Left kidney (tissue), 8 donors: ENCODE measurements around the gene RSF1. TPM values are rescaled to one million over a fixed set of nuclear protein-coding genes. Genes with fewer than 3 reads are reported as not detected.
"Not testable (repeated sequence)": the region's sequence is repeated elsewhere in the genome, so short reads cannot be mapped to it uniquely, and the experiment has no call there.

Source experiments
- DNase-seq: peaks from one replicate; pipeline ENCODE4 v3.0.0-alpha.2; 2013
- long read RNA-seq, 8 donors: transcript quantifications; one replicate each; lab custom pipeline, GENCODE V29; 2026
- polyA plus RNA-seq: library from polyadenylated mRNA; unstranded; fragments of 120-200 nt; gene quantifications from one replicate; pipeline ENCODE4 v1.2.1, GENCODE V29; 2013; ENCODE audit not compliant: insufficient read length

RSF1 gene
- polyA plus RNA-seq: 76.8 TPM
- long read RNA-seq, donor 1, full-length matches to known transcripts: 19 of 73 reads
- long read RNA-seq, donor 1, partial matches to known transcripts: 27 of 73 reads
- long read RNA-seq, donor 1, other reads (novel, unspliced or antisense): 27 of 73 reads
- long read RNA-seq, donor 2, full-length matches to known transcripts: 21 of 79 reads
- long read RNA-seq, donor 2, partial matches to known transcripts: 26 of 79 reads
- long read RNA-seq, donor 2, other reads (novel, unspliced or antisense): 32 of 79 reads
- long read RNA-seq, donor 3, full-length matches to known transcripts: 7 of 77 reads
- long read RNA-seq, donor 3, partial matches to known transcripts: 32 of 77 reads
- long read RNA-seq, donor 3, other reads (novel, unspliced or antisense): 38 of 77 reads
- long read RNA-seq, donor 4, partial matches to known transcripts: 0 of 4 reads
- long read RNA-seq, donor 4, other reads (novel, unspliced or antisense): 0 of 4 reads
- long read RNA-seq, donor 5, full-length matches to known transcripts: 10 of 10 reads
- long read RNA-seq, donor 5, partial matches to known transcripts: 0 of 10 reads
- long read RNA-seq, donor 5, other reads (novel, unspliced or antisense): 0 of 10 reads
- long read RNA-seq, donor 6, transcript RSF1-206 (6 exons, 2,107 nt): major isoform, 10 of 18 reads
- long read RNA-seq, donor 6, partial matches to known transcripts: 6 of 18 reads
- long read RNA-seq, donor 6, other reads (novel, unspliced or antisense): 0 of 18 reads
- long read RNA-seq, donor 7, transcript RSF1-206 (6 exons, 2,107 nt): major isoform, 8 of 20 reads
- long read RNA-seq, donor 7, partial matches to known transcripts: 11 of 20 reads
- long read RNA-seq, donor 7, other reads (novel, unspliced or antisense): 0 of 20 reads
- long read RNA-seq, donor 8, partial matches to known transcripts: 0 of 4 reads
- long read RNA-seq, donor 8, other reads (novel, unspliced or antisense): 0 of 4 reads

GRCh38 chr11:77820565-77821348 is at the start of gene RSF1, which contains the start of gene AAMDC:
Gene RSF1 (minus strand): TSS chr11:77820722. CDS start chr11:77820714, 8 bp downstream.
Gene AAMDC (plus strand): TSS chr11:77821144. CDS start chr11:77842497, 21,353 bp downstream.
- DNase-seq: peak; percentile 98

DNA sequence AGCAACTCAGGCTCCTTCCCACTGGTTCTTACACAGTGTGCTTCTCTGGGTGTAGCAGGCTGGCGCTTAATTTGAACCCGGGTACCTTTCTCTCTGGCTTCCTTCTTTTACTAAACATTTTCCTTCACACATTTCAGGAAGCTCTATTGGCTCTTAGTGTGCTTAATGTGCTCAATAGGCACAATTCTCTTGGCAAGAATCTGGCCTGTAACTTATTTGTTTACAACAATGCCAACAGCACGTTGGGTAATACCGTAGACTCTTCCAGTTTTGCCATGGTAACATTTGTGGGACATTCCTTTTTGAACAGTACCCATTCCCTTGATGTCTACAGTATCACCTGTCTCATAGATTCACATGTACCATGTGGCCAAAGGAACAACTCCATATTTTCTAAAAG is 48.2 kb upstream of the RSF1 start:
- no peak for DNase-seq

GRCh38 chr11:77866336-77866735 is 45.8 kb upstream of the RSF1 start:
- DNase-seq: no peak

GRCh38 chr11:77865805-77866204 is 45.3 kb upstream of the RSF1 start:
- no peak for DNase-seq

DNA sequence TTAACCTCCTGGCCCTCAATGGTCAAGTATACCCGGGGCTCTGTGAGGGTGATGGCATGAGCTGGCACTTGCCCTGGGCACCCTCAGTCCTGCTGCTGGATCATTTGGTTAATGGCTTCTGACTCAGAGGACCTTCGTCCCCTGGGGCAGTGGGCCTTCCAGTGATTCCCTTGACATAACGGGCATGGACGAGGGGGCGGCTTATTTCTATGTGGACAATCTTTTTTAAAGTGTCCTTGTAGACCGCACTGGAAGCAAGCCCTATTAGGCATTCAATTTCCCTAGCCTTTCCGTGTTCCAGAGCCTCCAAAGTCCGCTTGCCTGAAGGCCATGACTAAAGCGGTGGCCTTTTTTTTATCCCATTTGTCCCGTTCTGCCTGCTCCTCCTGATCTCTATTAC is 40.9 kb upstream of the RSF1 start:
- not testable (repeated sequence) for DNase-seq

GRCh38 chr11:77857906-77858457 is 37.5 kb upstream of the RSF1 start:
- not testable (repeated sequence) for DNase-seq

DNA sequence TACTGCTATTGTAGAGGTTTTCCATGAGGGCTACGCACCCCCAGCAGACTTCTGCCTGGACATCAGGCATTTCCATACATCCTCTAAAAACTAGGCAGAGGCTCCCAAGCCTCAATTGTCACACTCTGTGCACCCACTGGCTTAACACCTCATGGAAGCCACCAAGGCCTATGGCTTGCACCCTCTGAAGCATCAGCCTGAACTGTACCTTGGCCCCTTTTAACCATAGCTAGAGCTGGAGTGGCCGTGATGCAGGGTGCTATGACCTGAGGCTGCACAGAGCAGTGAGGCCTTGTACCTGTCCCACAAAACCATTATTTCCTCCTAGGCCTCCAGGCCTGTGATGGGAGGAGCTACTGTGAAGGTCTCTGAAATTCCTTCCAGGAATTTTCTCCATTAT is 34.3 kb upstream of the RSF1 start:
- no peak for DNase-seq

DNA sequence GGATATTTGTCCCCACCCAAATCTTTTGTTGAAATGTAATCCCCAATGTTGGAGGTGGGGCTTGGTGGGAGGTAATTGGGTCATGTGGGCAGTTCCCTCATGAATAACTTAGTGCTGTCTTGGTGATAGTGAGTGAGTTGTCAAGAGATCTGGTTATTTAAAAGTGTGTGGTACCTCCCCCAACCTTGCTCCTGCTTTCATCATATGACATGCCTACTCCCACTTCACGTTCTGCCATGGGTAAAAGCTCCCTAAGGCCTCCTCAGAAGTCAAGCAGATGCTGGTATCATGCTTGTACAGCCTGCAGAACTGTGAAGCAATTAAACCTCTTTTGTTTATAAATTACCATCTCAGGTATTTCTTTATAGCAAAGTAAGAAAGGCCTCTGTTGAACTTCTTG is 31.0 kb upstream of the RSF1 start:
- DNase-seq: no peak

- not testable (repeated sequence) for DNase-seq
These were observed 23.2 kb upstream of the RSF1 start for GRCh38 chr11:77843700-77844099.

- no peak for DNase-seq
These were observed 22.1 kb upstream of the RSF1 start for GRCh38 chr11:77842441-77843121.

GRCh38 chr11:77833302-77833701 is 12.8 kb upstream of the RSF1 start:
- no peak for DNase-seq

GRCh38 chr11:77828926-77829325 is 8.4 kb upstream of the RSF1 start:
- DNase-seq: no peak

DNA sequence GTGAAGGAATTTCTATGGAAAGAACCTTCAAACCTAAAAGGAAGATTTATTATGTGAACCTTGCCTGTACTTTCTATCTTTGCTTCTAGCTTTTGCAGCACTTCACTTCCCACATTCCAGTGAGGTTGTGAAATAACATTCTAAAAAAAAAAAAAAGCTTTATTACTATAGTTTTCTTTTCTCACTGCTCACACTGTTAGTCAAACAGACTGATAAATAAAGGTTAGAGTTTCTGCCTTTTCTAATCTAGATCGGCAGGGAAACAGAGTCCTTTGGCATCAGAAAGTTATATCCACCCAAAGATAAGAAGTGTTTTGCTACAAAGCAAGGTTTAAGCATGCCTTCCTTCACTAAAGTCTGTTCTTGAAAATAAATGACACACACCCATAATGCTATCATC is 3.3 kb upstream of the RSF1 start:
- DNase-seq: peak; percentile 4

- not testable (repeated sequence) for DNase-seq
These were observed 1.6 kb upstream of the RSF1 start for GRCh38 chr11:77822126-77822525.

- peak; percentile 34 for DNase-seq
These were observed 878 bp upstream of the RSF1 start for GRCh38 chr11:77821349-77821851.

GRCh38 chr11:77819921-77820564 is 479 bp downstream of the RSF1 start:
- DNase-seq: peak; percentile 50

GRCh38 chr11:77819411-77819920 is 1.1 kb downstream of the RSF1 start:
- DNase-seq: peak; percentile 78

GRCh38 chr11:77815459-77815858 is 5.1 kb downstream of the RSF1 start:
- DNase-seq: no peak

DNA sequence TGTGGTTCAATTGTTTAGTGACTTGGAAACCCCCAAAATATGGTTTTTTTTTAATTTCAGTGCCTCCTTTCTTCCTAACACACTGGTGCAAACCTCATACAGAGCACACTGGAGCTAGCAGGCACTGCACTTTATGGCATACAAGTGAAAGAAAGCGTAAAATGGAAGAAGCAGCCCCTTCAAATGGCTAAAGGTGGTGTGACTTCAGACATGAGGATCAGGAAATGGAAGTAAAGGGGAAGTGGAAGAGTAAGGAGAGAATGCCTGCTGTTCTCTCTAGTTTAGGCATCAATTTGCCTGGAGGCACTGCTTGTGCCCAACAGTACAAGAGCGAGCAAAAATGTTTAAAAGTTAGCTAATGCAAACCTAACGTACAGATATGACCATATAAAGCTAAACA is 5.7 kb downstream of the RSF1 start:
- DNase-seq: no peak

GRCh38 chr11:77813256-77813655 is 7.3 kb downstream of the RSF1 start:
- no peak for DNase-seq
